Neural cell (in vitro differentiated cells): Measurements from ENCODE around the gene XRCC3. TPM values are rescaled to one million over a fixed set of nuclear protein-coding genes. Genes with fewer than 3 reads are reported as not detected.
A peak's percentile ranks its signal among the peaks of the same experiment; 100 is the strongest.

Experiments
- H2AFZ ChIP-seq: fragments of 200-600, 300-800 bp; sonication (generic), shearing (Covaris generic); 2 replicates; pipeline ENCODE4 v1.6.0; 2014; ENCODE audit warnings: low read depth, mild to moderate bottlenecking, antibody characterized with exemption, low read length, moderate library complexity
- H3F3A ChIP-seq: fragments of 200-600 bp; shearing (Covaris generic); 2 replicates; pipeline ENCODE4 v1.6.1; 2016; ENCODE audit warnings: mild to moderate bottlenecking, moderate library complexity, mixed read lengths, antibody characterized with exemption, low read length; ENCODE audit not compliant: insufficient read depth, poor library complexity, severe bottlenecking
- H3K27ac ChIP-seq: fragments of 200-600, 300-800 bp; sonication (generic), shearing (Covaris generic); 2 replicates; pipeline ENCODE4 v1.5.1; 2014; ENCODE audit warnings: mild to moderate bottlenecking, low read length, moderate library complexity
- H3K27me3 ChIP-seq: fragments of 300-800, 200-600 bp; sonication (generic), shearing (Covaris generic); 2 replicates; pipeline ENCODE4 v1.6.0; 2014; ENCODE audit warnings: mild to moderate bottlenecking, low read depth, low read length, moderate library complexity; ENCODE audit not compliant: insufficient read depth
- H3K36me3 ChIP-seq: fragments of 300-800, 200-600 bp; sonication (generic), shearing (Covaris generic); 2 replicates; pipeline ENCODE4 v1.5.1; 2014; ENCODE audit warnings: mild to moderate bottlenecking, antibody characterized with exemption, low read length, moderate library complexity; ENCODE audit not compliant: insufficient read depth
- H3K4me2 ChIP-seq: fragments of 300-800, 200-600 bp; sonication (generic), shearing (Covaris generic); 2 replicates; pipeline ENCODE4 v1.6.0; 2014; ENCODE audit warnings: mild to moderate bottlenecking, low read length
- H3K4me3 ChIP-seq: fragments of 300-800, 200-600 bp; sonication (generic), shearing (Covaris generic); 2 replicates; pipeline ENCODE4 v1.5.1; 2014; ENCODE audit warnings: mild to moderate bottlenecking, low read length, moderate library complexity
- H3K79me2 ChIP-seq: fragments of 200-600 bp; shearing (Covaris generic); replicated peaks from 2 replicates; pipeline ENCODE4 v1.6.0; 2014; ENCODE audit warnings: mild to moderate bottlenecking, low read length, moderate library complexity; ENCODE audit not compliant: insufficient read depth
- H3K9ac ChIP-seq: fragments of 300-800, 200-600 bp; sonication (generic), shearing (Covaris generic); 2 replicates; pipeline ENCODE4 v1.6.1; 2016; ENCODE audit warnings: mild to moderate bottlenecking, low read length, mixed read lengths
- H3K9me2 ChIP-seq: fragments of 200-600 bp; shearing (Covaris generic); 2 replicates; pipeline ENCODE4 v1.6.1; 2016; ENCODE audit warnings: mild to moderate bottlenecking, low read length, mixed read lengths; ENCODE audit not compliant: insufficient read depth
- H3K9me3 ChIP-seq: fragments of 200-600, 300-800 bp; sonication (generic), shearing (Covaris generic); 2 replicates; pipeline ENCODE4 v1.6.1; 2016; ENCODE audit warnings: mild to moderate bottlenecking, mixed run types, low read length, moderate library complexity, mixed read lengths
- H4K20me1 ChIP-seq: fragments of 200-600 bp; shearing (Covaris generic); 2 replicates; pipeline ENCODE4 v1.6.1; 2016; ENCODE audit warnings: mild to moderate bottlenecking, mixed run types; ENCODE audit not compliant: insufficient read depth
- EP300 ChIP-seq: fragments of 450-650 bp; conservative IDR thresholded peaks from 2 replicates; pipeline ENCODE4 v1.6.1; 2014; ENCODE audit warnings: antibody characterized with exemption, mild to moderate bottlenecking, moderate library complexity; ENCODE audit not compliant: poor library complexity, severe bottlenecking
- EZH2 ChIP-seq: fragments of 200-600, 300-800 bp; shearing (Covaris generic), sonication (generic); IDR thresholded peaks from 2 replicates; pipeline ENCODE4 v1.6.1; 2014; ENCODE audit warnings: antibody characterized with exemption, low read length, borderline replicate concordance, mild to moderate bottlenecking; ENCODE audit not compliant: insufficient read depth, poor library complexity, severe bottlenecking
- MXI1 ChIP-seq: fragments of 450-650 bp; conservative IDR thresholded peaks from 2 replicates; pipeline ENCODE4 v1.6.1; 2014; ENCODE audit warnings: antibody characterized with exemption, mild to moderate bottlenecking; ENCODE audit not compliant: poor library complexity, severe bottlenecking
- POLR2AphosphoS5 ChIP-seq: IDR thresholded peaks from 2 replicates; pipeline ENCODE4 v1.6.1; 2012
- SMC3 ChIP-seq: fragments of 450-650 bp; conservative IDR thresholded peaks from 2 replicates; pipeline ENCODE4 v1.6.1; 2014; ENCODE audit warnings: antibody characterized with exemption, mild to moderate bottlenecking, moderate library complexity; ENCODE audit not compliant: poor library complexity
- polyA plus RNA-seq: library from polyadenylated mRNA; depleted of rRNA; stranded (reverse); fragments of >200 nt; gene quantifications from 2 replicates; pipeline ENCODE4 v1.2.3, GENCODE V29; 2014
- TF ChIP-seq, protein P1 (sequence below): fragments of 450-650 bp; IDR thresholded peaks from 2 replicates; pipeline ENCODE4 v1.5.1; 2014; ENCODE audit warnings: antibody characterized with exemption, mild to moderate bottlenecking, moderate library complexity; ENCODE audit not compliant: poor library complexity, severe bottlenecking
- TF ChIP-seq, protein P2 (sequence below): IDR thresholded peaks from 2 replicates; pipeline ENCODE4 v1.6.1; 2012; ENCODE audit warnings: borderline replicate concordance

XRCC3 gene
- polyA plus RNA-seq, 1 donor from 2014 or later = 14.6 TPM

- peaks cover 4% of the 10 kb centered on the region for H4K20me1 ChIP-seq
Observed at GRCh38 chr14:103680491-103681231, 34.6 kb downstream of the XRCC3 start.

GRCh38 chr14:103679351-103679750, 35.9 kb downstream of the XRCC3 start:
- no peak overlapping the region for H3K4me2 ChIP-seq
- H3K4me3 ChIP-seq = no peak overlapping the region
- no peak overlapping the region for H3K27ac ChIP-seq
- H3K79me2 ChIP-seq = no peaks in the 10 kb centered on the region
- H3F3A ChIP-seq = no peaks in the 10 kb centered on the region
- no peaks in the 10 kb centered on the region for H3K9me3 ChIP-seq
- no peaks in the 10 kb centered on the region for H3K9me2 ChIP-seq
- H3K36me3 ChIP-seq = peaks cover 9% of the 10 kb centered on the region
- TF ChIP-seq, protein P1, sequence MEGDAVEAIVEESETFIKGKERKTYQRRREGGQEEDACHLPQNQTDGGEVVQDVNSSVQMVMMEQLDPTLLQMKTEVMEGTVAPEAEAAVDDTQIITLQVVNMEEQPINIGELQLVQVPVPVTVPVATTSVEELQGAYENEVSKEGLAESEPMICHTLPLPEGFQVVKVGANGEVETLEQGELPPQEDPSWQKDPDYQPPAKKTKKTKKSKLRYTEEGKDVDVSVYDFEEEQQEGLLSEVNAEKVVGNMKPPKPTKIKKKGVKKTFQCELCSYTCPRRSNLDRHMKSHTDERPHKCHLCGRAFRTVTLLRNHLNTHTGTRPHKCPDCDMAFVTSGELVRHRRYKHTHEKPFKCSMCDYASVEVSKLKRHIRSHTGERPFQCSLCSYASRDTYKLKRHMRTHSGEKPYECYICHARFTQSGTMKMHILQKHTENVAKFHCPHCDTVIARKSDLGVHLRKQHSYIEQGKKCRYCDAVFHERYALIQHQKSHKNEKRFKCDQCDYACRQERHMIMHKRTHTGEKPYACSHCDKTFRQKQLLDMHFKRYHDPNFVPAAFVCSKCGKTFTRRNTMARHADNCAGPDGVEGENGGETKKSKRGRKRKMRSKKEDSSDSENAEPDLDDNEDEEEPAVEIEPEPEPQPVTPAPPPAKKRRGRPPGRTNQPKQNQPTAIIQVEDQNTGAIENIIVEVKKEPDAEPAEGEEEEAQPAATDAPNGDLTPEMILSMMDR = peak; percentile 40
- no peak for TF ChIP-seq EZH2
- TF ChIP-seq, protein P2, sequence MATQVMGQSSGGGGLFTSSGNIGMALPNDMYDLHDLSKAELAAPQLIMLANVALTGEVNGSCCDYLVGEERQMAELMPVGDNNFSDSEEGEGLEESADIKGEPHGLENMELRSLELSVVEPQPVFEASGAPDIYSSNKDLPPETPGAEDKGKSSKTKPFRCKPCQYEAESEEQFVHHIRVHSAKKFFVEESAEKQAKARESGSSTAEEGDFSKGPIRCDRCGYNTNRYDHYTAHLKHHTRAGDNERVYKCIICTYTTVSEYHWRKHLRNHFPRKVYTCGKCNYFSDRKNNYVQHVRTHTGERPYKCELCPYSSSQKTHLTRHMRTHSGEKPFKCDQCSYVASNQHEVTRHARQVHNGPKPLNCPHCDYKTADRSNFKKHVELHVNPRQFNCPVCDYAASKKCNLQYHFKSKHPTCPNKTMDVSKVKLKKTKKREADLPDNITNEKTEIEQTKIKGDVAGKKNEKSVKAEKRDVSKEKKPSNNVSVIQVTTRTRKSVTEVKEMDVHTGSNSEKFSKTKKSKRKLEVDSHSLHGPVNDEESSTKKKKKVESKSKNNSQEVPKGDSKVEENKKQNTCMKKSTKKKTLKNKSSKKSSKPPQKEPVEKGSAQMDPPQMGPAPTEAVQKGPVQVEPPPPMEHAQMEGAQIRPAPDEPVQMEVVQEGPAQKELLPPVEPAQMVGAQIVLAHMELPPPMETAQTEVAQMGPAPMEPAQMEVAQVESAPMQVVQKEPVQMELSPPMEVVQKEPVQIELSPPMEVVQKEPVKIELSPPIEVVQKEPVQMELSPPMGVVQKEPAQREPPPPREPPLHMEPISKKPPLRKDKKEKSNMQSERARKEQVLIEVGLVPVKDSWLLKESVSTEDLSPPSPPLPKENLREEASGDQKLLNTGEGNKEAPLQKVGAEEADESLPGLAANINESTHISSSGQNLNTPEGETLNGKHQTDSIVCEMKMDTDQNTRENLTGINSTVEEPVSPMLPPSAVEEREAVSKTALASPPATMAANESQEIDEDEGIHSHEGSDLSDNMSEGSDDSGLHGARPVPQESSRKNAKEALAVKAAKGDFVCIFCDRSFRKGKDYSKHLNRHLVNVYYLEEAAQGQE = no peak
- TF ChIP-seq SMC3 = peak; percentile 31
- TF ChIP-seq POLR2AphosphoS5 = no peak
- no peak overlapping the region for H2AFZ ChIP-seq
- no peaks in the 10 kb centered on the region for H3K27me3 ChIP-seq
- H4K20me1 ChIP-seq = no peaks in the 10 kb centered on the region
- no peak overlapping the region for H3K9ac ChIP-seq

More at GRCh38 chr14:103680491-103681231, 34.6 kb downstream of the XRCC3 start:
- TF ChIP-seq MXI1 (no peak), SMC3 (no peak), EP300 (no peak)
- TF ChIP-seq, protein P1 = no peak
- TF ChIP-seq, protein P2 = no peak
- Histone ChIP-seq H3K79me2 (no peaks in the 10 kb centered on the region), H3K4me2 (no peak overlapping the region), H2AFZ (no peak overlapping the region), H3K9me3 (no peaks in the 10 kb centered on the region), H3K9ac (no peak overlapping the region), H3K27ac (no peak overlapping the region), H3K36me3 (peaks cover 14% of the 10 kb centered on the region), H3K9me2 (no peaks in the 10 kb centered on the region), H3F3A (no peaks in the 10 kb centered on the region), H3K27me3 (no peaks in the 10 kb centered on the region), H3K4me3 (no peak overlapping the region)
